Measurements from ENCODE around the gene PTPRN2. TPM values are rescaled to one million over a fixed set of nuclear protein-coding genes. Genes with fewer than 3 reads are reported as not detected.

Gene PTPRN2
- total and polyA plus RNA-seq, 9 of the 15 experiments (the other 6 are each of a cell fraction or from before 2014, with no cell fraction given): not detected

DNA sequence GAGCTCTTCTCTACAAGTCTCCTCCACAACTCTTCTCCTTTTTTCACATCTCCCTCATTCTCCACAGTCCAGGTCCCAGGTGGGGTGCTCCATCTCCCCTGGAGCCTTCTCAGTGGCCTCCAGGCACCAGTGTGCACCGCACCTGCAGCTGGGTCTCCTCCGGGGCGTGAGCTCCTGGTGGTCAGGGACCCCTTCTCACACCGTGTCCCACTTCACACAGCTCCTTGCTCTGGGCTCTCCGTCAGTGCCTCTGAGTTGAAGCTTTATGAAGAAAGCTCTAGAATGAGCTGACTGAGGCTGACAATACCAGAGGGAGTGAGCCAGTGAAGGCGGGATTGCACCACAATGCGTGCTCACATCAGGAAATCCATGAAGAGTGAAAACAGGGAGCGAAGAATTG, 960.6 kb downstream of the PTPRN2 start:
- no TSS peak for BruUV-seq (replicated peaks)
- Histone ChIP-seq H3K9me3 (replicated peaks; ENCODE audit: control insufficient read depth, insufficient read depth, low read depth, low read length) (no peaks in the 10 kb centered on the region), H3K4me2 (ENCODE audit: insufficient read depth, low read length) (no peak overlapping the region), H3K9ac (ENCODE audit: insufficient read depth in 1 of 2, low read depth in 2 of 2, low read length in 2 of 2) (no peak overlapping the region), H3K9me1 (ENCODE audit: control insufficient read depth, insufficient read depth, low read length) (no peaks in the 10 kb centered on the region), H3K36me3 (ENCODE audit: control insufficient read depth, insufficient read depth, low read length) (no peaks in the 10 kb centered on the region), H3K4me3 (no peak overlapping the region), H2AFZ (ENCODE audit: low read depth, low read length) (no peak overlapping the region), H3K27ac (ENCODE audit: extremely low read depth, low read depth, low read length) (no peak overlapping the region), H3K79me2 (ENCODE audit: control insufficient read depth, insufficient read depth, low read length) (no peaks in the 10 kb centered on the region), H3K27me3 (ENCODE audit: control insufficient read depth in 2 of 2, insufficient read depth in 2 of 2, low read length in 2 of 2) (peaks cover 55 to 56% of the 10 kb centered on the region in 2 experiments), H4K20me1 (replicated peaks; ENCODE audit: control insufficient read depth, insufficient read depth, low read length) (no peaks in the 10 kb centered on the region), H3K4me1 (replicated peaks in 1 of 2; ENCODE audit: control insufficient read depth in 2 of 2, insufficient read depth in 2 of 2, low read length in 2 of 2) (no peaks in the 10 kb centered on the region)
- no peak for FAIRE-seq
- TF ChIP-seq ZNF347 (CRISPR knock-in tag; IDR thresholded peaks at IDR 0.05; ENCODE audit: low read depth): no peak
- intact Hi-C loops (cut with micrococcal nuclease) (no loop called here), in situ Hi-C loops (cut with MboI) (no loop called here)
- ATAC-seq: no peak
- CTCF ChIA-PET (ENCODE audit: low intra/inter-chr PET ratio): no interaction called here
- under 1% methylated on average over 8 of the region's 8 CpGs for WGBS (ENCODE audit: insufficient coverage, low coverage, missing lambda C conversion rate)
- no peak for DNase-seq (ENCODE audit: extremely low read depth in 1 of 4, low spot score in 3 of 4)
- POLR2A ChIA-PET: interaction anchor here (1.3 kb wide), 1 partner anchor 9 kb away, joined by 3 read pairs; no protein-coding TSS in a partner anchor

DNA sequence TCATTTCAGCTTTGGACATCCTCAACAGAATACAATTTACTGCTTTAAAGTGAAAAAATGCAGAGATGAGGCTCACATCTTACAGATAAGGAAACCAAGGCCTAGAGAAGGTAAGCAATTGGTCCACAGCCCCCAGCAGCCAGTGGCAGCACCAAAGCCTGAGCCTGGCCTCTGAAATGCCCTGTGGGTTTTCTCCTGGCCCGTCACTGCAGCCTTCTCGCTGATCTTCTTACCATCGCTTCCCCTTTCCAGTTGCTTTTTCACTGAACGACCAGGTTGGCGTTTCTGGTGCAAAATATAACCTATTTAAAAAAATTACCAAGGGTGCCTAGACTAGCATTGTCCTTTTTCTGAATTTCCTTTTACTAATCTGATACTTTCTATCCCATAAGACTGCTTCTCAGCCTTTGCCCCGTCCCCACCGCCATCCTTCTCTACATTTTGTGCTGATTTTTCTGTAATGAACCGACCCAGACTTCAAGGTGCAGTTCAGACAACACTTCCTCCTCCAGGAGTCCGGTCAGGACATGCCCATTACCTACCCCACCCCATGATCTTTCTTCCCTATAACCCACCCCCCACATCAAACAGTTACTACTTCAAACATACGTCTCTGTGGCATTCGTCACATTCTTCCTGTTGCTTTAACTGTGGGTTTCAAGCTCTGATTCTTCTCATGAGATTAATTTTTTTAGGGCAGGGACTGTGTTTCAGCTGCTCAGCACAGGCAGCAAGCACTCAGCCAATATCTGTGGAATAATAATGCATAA, 961.5 kb downstream of the PTPRN2 start:
- ATAC-seq: no peak
- Histone ChIP-seq H3K79me2 (ENCODE audit: control insufficient read depth, insufficient read depth, low read length) (no peaks in the 10 kb centered on the region), H3K9me1 (ENCODE audit: control insufficient read depth, insufficient read depth, low read length) (no peaks in the 10 kb centered on the region), H3K27ac (ENCODE audit: extremely low read depth, low read depth, low read length) (no peak overlapping the region), H3K4me3 (no peak overlapping the region), H4K20me1 (replicated peaks; ENCODE audit: control insufficient read depth, insufficient read depth, low read length) (no peaks in the 10 kb centered on the region), H3K9me3 (replicated peaks; ENCODE audit: control insufficient read depth, insufficient read depth, low read depth, low read length) (no peaks in the 10 kb centered on the region), H3K36me3 (ENCODE audit: control insufficient read depth, insufficient read depth, low read length) (no peaks in the 10 kb centered on the region), H2AFZ (ENCODE audit: low read depth, low read length) (no peak overlapping the region), H3K4me1 (replicated peaks in 1 of 2; ENCODE audit: control insufficient read depth in 2 of 2, insufficient read depth in 2 of 2, low read length in 2 of 2) (no peaks in the 10 kb centered on the region; a peak in 1 of 5 replicates), H3K27me3 (ENCODE audit: control insufficient read depth in 2 of 2, insufficient read depth in 2 of 2, low read length in 2 of 2) (peaks cover 60 to 62% of the 10 kb centered on the region in 2 experiments), H3K4me2 (ENCODE audit: insufficient read depth, low read length) (no peak overlapping the region), H3K9ac (ENCODE audit: insufficient read depth in 1 of 2, low read depth in 2 of 2, low read length in 2 of 2) (no peak overlapping the region)
- WGBS (ENCODE audit: insufficient coverage, low coverage, missing lambda C conversion rate): 0% methylated on average over 11 of the region's 11 CpGs
- POLR2A ChIA-PET: interaction anchor here (0.8 to 1.3 kb wide), 3 partner anchors 10 to 14 kb away, joined by 3 to 4 read pairs (median 3); no protein-coding TSS in a partner anchor
- intact Hi-C loops (cut with micrococcal nuclease): no loop called here
- no peak for FAIRE-seq
- no TSS peak for BruUV-seq (replicated peaks)
- CTCF ChIA-PET (ENCODE audit: low intra/inter-chr PET ratio): no interaction called here
- DNase-seq (ENCODE audit: extremely low read depth in 1 of 4, low spot score in 3 of 4): no peak
- in situ Hi-C loops (cut with MboI): no loop called here
- TF ChIP-seq NRF1 (conservative IDR thresholded peaks at IDR 0.05 in 1 of 2, IDR thresholded peaks at IDR 0.05 in 1 of 2): no peak
- no peak for TF ChIP-seq ZNF282 (CRISPR knock-in tag; IDR thresholded peaks at IDR 0.05)
- TF ChIP-seq, protein P1, sequence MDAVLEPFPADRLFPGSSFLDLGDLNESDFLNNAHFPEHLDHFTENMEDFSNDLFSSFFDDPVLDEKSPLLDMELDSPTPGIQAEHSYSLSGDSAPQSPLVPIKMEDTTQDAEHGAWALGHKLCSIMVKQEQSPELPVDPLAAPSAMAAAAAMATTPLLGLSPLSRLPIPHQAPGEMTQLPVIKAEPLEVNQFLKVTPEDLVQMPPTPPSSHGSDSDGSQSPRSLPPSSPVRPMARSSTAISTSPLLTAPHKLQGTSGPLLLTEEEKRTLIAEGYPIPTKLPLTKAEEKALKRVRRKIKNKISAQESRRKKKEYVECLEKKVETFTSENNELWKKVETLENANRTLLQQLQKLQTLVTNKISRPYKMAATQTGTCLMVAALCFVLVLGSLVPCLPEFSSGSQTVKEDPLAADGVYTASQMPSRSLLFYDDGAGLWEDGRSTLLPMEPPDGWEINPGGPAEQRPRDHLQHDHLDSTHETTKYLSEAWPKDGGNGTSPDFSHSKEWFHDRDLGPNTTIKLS (IDR thresholded peaks at IDR 0.05; ENCODE audit: borderline replicate concordance, low read depth): no peak
- TF ChIP-seq, protein P2, sequence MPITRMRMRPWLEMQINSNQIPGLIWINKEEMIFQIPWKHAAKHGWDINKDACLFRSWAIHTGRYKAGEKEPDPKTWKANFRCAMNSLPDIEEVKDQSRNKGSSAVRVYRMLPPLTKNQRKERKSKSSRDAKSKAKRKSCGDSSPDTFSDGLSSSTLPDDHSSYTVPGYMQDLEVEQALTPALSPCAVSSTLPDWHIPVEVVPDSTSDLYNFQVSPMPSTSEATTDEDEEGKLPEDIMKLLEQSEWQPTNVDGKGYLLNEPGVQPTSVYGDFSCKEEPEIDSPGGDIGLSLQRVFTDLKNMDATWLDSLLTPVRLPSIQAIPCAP (CRISPR knock-in tag; IDR thresholded peaks at IDR 0.05; ENCODE audit: borderline replicate concordance): no peak
- TF ChIP-seq, protein P3, sequence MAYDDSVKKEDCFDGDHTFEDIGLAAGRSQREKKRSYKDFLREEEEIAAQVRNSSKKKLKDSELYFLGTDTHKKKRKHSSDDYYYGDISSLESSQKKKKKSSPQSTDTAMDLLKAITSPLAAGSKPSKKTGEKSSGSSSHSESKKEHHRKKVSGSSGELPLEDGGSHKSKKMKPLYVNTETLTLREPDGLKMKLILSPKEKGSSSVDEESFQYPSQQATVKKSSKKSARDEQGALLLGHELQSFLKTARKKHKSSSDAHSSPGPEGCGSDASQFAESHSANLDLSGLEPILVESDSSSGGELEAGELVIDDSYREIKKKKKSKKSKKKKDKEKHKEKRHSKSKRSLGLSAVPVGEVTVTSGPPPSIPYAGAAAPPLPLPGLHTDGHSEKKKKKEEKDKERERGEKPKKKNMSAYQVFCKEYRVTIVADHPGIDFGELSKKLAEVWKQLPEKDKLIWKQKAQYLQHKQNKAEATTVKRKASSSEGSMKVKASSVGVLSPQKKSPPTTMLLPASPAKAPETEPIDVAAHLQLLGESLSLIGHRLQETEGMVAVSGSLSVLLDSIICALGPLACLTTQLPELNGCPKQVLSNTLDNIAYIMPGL (CRISPR knock-in tag; IDR thresholded peaks at IDR 0.05): no peak
- TF ChIP-seq SMARCA5 (IDR thresholded peaks at IDR 0.05): no peak
- no peak for TF ChIP-seq OTX1 (CRISPR knock-in tag; IDR thresholded peaks at IDR 0.05)
- TF ChIP-seq HDGF (IDR thresholded peaks at IDR 0.05): no peak
- TF ChIP-seq, protein P4, sequence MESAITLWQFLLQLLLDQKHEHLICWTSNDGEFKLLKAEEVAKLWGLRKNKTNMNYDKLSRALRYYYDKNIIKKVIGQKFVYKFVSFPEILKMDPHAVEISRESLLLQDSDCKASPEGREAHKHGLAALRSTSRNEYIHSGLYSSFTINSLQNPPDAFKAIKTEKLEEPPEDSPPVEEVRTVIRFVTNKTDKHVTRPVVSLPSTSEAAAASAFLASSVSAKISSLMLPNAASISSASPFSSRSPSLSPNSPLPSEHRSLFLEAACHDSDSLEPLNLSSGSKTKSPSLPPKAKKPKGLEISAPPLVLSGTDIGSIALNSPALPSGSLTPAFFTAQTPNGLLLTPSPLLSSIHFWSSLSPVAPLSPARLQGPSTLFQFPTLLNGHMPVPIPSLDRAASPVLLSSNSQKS (CRISPR knock-in tag; IDR thresholded peaks at IDR 0.05): no peak
